ENCODE results near the gene SAMMSON. TPM values are rescaled to one million over a fixed set of nuclear protein-coding genes. Genes with fewer than 3 reads are reported as not detected.

SAMMSON gene
- polyA plus RNA-seq, 1 donor (not counting 4 experiments of a cell fraction or from before 2014, with no cell fraction given): not detected

DNA sequence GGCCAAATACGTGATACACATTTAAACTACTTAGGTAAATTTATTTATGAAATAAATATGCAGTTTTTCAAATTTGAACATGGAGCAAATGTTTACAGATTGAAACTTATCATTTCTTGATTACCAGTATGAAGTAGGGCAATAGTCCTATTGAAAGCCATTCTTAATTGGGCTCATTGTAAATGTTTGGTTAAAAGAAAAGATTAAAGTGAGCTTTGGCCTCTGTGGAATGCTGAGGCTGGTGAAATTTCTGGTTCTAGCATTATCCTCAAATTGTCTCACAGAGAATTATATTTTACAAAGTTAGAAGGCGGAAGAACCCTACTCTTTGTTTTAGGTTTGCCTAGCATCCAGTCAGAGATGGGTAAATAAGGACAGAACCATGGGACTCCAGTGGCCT is 73.2 kb downstream of the SAMMSON start:
- dilution Hi-C loops (cut with MboI; ENCODE audit: extremely low pct_ligation_motif_present, low sequenced_read_pairs): no loop called here
- H3K4me3 ChIP-seq (ENCODE audit: control insufficient read depth in 2 of 3, extremely low read depth in 1 of 3, insufficient read depth in 2 of 3, low read depth in 1 of 3, low read length in 3 of 3): no peak overlapping the region
- no peak overlapping the region for H3K4me2 ChIP-seq (ENCODE audit: control insufficient read depth, extremely low read depth, insufficient read depth, low read depth, low read length)
- no peaks in the 10 kb centered on the region for H3K4me1 ChIP-seq (ENCODE audit: control insufficient read depth, extremely low read depth, insufficient read depth, low read length)
- no peak overlapping the region for H3K27ac ChIP-seq (ENCODE audit: control insufficient read depth, insufficient read depth, low read length)
- no peak for TF ChIP-seq EZH2 (IDR thresholded peaks at IDR 0.05; ENCODE audit: low read length)
- TF ChIP-seq, protein P1, sequence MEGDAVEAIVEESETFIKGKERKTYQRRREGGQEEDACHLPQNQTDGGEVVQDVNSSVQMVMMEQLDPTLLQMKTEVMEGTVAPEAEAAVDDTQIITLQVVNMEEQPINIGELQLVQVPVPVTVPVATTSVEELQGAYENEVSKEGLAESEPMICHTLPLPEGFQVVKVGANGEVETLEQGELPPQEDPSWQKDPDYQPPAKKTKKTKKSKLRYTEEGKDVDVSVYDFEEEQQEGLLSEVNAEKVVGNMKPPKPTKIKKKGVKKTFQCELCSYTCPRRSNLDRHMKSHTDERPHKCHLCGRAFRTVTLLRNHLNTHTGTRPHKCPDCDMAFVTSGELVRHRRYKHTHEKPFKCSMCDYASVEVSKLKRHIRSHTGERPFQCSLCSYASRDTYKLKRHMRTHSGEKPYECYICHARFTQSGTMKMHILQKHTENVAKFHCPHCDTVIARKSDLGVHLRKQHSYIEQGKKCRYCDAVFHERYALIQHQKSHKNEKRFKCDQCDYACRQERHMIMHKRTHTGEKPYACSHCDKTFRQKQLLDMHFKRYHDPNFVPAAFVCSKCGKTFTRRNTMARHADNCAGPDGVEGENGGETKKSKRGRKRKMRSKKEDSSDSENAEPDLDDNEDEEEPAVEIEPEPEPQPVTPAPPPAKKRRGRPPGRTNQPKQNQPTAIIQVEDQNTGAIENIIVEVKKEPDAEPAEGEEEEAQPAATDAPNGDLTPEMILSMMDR (optimal IDR thresholded peaks at IDR 0.05 in 1 of 3, IDR thresholded peaks at IDR 0.05 in 1 of 3, conservative IDR thresholded peaks at IDR 0.05 in 1 of 3; ENCODE audit: extremely low read depth in 1 of 3, insufficient read depth in 2 of 3, low read length in 3 of 3): no peak
- peaks cover 3% of the 10 kb centered on the region for H3K27me3 ChIP-seq (ENCODE audit: control insufficient read depth, extremely low read depth, insufficient read depth, low read length)
- H3K36me3 ChIP-seq (ENCODE audit: control insufficient read depth in 2 of 2, extremely low read depth in 1 of 2, insufficient read depth in 2 of 2, low read length in 2 of 2): no peaks in the 10 kb centered on the region
- no peaks in the 10 kb centered on the region for H4K20me1 ChIP-seq (ENCODE audit: control insufficient read depth, extremely low read depth, insufficient read depth, low read length)
- no peaks in the 10 kb centered on the region for H3K79me2 ChIP-seq (ENCODE audit: control insufficient read depth, insufficient read depth, low read length)
- FAIRE-seq: no peak
- no peaks in the 10 kb centered on the region for H3K9me3 ChIP-seq (ENCODE audit: control insufficient read depth, low read depth, low read length)
- H2AFZ ChIP-seq (ENCODE audit: control insufficient read depth, low read length): no peak overlapping the region
- DNase-seq (ENCODE audit: low read depth, low spot score): no peak
- no peak overlapping the region for H3K9ac ChIP-seq (ENCODE audit: control insufficient read depth, extremely low read depth, insufficient read depth, low read length)
- H3K9me1 ChIP-seq (ENCODE audit: control insufficient read depth, extremely low read depth, insufficient read depth, low read length): no peaks in the 10 kb centered on the region

DNA sequence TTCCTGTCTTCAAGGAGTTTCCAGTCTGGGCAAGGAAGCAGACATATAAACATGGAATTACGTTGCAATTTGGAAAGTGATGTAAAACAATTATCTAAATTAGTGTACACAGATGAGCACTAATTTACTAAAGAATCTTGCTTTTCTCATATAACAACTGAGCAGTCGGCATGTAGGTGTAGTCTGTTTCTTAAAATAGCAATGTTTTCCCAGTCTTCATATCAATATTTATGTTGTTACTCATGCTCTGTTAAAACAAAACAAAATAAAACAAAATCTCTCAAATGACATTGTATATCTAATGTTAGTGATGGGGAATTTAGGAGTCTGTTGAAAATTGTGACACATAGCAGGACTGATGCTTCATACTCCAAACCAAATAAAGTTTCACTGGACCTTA is 75.6 kb downstream of the SAMMSON start:
- no peaks in the 10 kb centered on the region for H3K79me2 ChIP-seq (ENCODE audit: control insufficient read depth, insufficient read depth, low read length)
- H2AFZ ChIP-seq (ENCODE audit: control insufficient read depth, low read length): no peak overlapping the region
- H3K9me3 ChIP-seq (ENCODE audit: control insufficient read depth, low read depth, low read length): no peaks in the 10 kb centered on the region
- no peaks in the 10 kb centered on the region for H3K36me3 ChIP-seq (ENCODE audit: control insufficient read depth in 2 of 2, extremely low read depth in 1 of 2, insufficient read depth in 2 of 2, low read length in 2 of 2)
- no peak overlapping the region for H3K4me2 ChIP-seq (ENCODE audit: control insufficient read depth, extremely low read depth, insufficient read depth, low read depth, low read length)
- TF ChIP-seq, protein P1 (optimal IDR thresholded peaks at IDR 0.05 in 1 of 3, IDR thresholded peaks at IDR 0.05 in 1 of 3, conservative IDR thresholded peaks at IDR 0.05 in 1 of 3; ENCODE audit: extremely low read depth in 1 of 3, insufficient read depth in 2 of 3, low read length in 3 of 3): no peak
- TF ChIP-seq EZH2 (IDR thresholded peaks at IDR 0.05; ENCODE audit: low read length): no peak
- no peaks in the 10 kb centered on the region for H4K20me1 ChIP-seq (ENCODE audit: control insufficient read depth, extremely low read depth, insufficient read depth, low read length)
- no peak overlapping the region for H3K9ac ChIP-seq (ENCODE audit: control insufficient read depth, extremely low read depth, insufficient read depth, low read length)
- dilution Hi-C loops (cut with MboI; ENCODE audit: extremely low pct_ligation_motif_present, low sequenced_read_pairs): no loop called here
- no peak for DNase-seq (ENCODE audit: low read depth, low spot score)
- no peaks in the 10 kb centered on the region for H3K9me1 ChIP-seq (ENCODE audit: control insufficient read depth, extremely low read depth, insufficient read depth, low read length)
- H3K4me1 ChIP-seq (ENCODE audit: control insufficient read depth, extremely low read depth, insufficient read depth, low read length): no peaks in the 10 kb centered on the region
- H3K27me3 ChIP-seq (ENCODE audit: control insufficient read depth, extremely low read depth, insufficient read depth, low read length): peaks cover 3% of the 10 kb centered on the region
- H3K4me3 ChIP-seq (ENCODE audit: control insufficient read depth in 2 of 3, extremely low read depth in 1 of 3, insufficient read depth in 2 of 3, low read depth in 1 of 3, low read length in 3 of 3): no peak overlapping the region
- no peak for FAIRE-seq
- H3K27ac ChIP-seq (ENCODE audit: control insufficient read depth, insufficient read depth, low read length): no peak overlapping the region

Measured in keratinocyte (primary cell).